Measurements from ENCODE around the gene TDRD9.

Gene TDRD9

DNA sequence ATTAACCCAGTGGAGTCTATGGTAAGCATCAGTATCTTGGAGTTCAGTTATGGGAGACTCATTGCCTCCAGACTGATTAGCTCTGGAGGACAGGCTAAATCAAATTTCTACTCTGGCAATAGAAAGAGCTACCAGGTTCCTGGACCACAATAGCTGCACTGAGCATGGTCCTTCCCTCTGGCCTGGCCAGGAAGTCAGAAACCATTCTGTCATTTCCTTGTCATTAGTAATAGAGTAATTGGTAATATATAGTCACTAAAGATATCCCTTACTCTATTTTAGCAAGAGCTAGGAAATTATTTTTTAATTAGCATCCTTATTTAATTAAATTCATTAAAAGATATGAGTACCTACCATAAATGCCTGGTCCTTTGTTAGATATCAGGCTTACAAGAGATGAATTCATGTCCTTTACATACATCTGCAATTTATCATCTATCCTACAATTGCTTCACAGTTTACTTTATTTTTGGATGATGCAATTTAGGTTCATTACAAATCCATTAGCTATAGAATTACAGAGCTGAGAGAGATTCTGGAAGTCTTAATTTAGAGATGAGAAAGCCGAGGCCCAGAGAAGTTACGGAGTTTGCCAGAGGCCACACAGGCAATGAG is 23.7 kb upstream of the TDRD9 start:
- H3K36me3 ChIP-seq (ENCODE audit: low read depth) = no peaks in the 10 kb centered on the region
- TF ChIP-seq, protein P1, sequence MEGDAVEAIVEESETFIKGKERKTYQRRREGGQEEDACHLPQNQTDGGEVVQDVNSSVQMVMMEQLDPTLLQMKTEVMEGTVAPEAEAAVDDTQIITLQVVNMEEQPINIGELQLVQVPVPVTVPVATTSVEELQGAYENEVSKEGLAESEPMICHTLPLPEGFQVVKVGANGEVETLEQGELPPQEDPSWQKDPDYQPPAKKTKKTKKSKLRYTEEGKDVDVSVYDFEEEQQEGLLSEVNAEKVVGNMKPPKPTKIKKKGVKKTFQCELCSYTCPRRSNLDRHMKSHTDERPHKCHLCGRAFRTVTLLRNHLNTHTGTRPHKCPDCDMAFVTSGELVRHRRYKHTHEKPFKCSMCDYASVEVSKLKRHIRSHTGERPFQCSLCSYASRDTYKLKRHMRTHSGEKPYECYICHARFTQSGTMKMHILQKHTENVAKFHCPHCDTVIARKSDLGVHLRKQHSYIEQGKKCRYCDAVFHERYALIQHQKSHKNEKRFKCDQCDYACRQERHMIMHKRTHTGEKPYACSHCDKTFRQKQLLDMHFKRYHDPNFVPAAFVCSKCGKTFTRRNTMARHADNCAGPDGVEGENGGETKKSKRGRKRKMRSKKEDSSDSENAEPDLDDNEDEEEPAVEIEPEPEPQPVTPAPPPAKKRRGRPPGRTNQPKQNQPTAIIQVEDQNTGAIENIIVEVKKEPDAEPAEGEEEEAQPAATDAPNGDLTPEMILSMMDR (IDR thresholded peaks at IDR 0.05; ENCODE audit: poor library complexity, severe bottlenecking) = no peak
- H3K27me3 ChIP-seq (ENCODE audit: insufficient read depth, poor library complexity, severe bottlenecking) = no peaks in the 10 kb centered on the region
- H3K4me3 ChIP-seq (ENCODE audit: severe bottlenecking) = no peak overlapping the region
- no peak for DNase-seq (ENCODE audit: low spot score)
- H3K4me1 ChIP-seq (ENCODE audit: insufficient read depth, poor library complexity, severe bottlenecking) = no peaks in the 10 kb centered on the region
- H3K9me3 ChIP-seq (ENCODE audit: severe bottlenecking) = no peaks in the 10 kb centered on the region
- H3K27ac ChIP-seq (ENCODE audit: poor library complexity, severe bottlenecking) = no peak overlapping the region
- no peak for ATAC-seq (ENCODE audit: low read depth)

DNA sequence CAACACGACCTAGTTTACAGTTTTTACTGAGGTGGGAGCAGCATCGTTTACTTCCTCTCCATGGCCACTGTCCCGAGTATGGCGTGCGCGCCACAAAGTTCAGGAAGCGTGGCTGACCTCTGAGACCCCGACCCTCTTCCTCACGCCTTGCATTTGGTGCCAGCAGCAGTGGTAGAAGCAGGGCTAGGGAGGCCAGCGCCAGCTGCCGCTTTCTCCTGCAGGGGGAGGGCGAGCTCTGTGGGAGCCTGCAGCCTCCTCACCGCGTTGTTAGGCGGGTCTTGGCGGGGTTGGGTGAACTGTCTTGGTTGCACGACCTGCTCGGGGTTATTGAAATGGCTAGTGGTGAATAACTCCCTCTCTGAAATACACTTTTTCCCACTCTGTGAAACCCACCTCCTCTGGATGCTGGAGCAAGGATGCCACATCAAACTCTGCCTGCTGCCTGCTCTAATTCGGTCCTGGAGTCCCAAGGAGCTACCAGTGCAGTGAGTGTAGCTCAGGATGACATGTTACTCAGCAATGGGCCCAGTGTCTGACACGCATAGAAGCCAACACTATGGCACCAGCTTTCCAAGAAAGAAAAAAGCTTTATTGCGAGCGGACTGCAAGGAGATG is 22.3 kb upstream of the TDRD9 start:
- no peaks in the 10 kb centered on the region for H3K27me3 ChIP-seq (ENCODE audit: insufficient read depth, poor library complexity, severe bottlenecking)
- no peaks in the 10 kb centered on the region for H3K36me3 ChIP-seq (ENCODE audit: low read depth)
- DNase-seq (ENCODE audit: low spot score) (no peak), ATAC-seq (ENCODE audit: low read depth) (no peak)
- H3K9me3 ChIP-seq (ENCODE audit: severe bottlenecking) = no peaks in the 10 kb centered on the region
- H3K4me1 ChIP-seq (ENCODE audit: insufficient read depth, poor library complexity, severe bottlenecking) = no peaks in the 10 kb centered on the region
- H3K27ac ChIP-seq (ENCODE audit: poor library complexity, severe bottlenecking) = no peak overlapping the region
- H3K4me3 ChIP-seq (ENCODE audit: severe bottlenecking) = no peak overlapping the region
- TF ChIP-seq, protein P1 (IDR thresholded peaks at IDR 0.05; ENCODE audit: poor library complexity, severe bottlenecking) = no peak

DNA sequence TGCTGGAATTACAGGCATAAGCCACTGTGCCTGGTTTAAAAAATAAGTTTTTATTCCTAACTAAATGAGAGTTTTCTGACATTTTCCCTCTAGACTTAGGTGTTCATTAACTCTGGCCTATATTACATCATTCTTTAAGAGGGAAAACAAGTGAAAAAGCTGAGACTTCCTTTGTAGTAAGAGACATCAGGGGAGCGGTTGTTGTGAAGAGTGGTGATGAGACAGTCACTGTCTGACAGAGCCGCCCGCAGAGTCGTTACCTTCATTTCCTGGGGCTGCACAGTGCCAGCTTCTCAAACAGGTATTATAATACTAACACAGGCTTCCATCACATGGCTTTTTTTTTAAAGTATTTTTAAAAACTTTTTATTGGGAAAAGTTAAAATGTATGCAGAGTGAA is 19.7 kb upstream of the TDRD9 start:
- Histone ChIP-seq H3K4me1 (ENCODE audit: insufficient read depth, poor library complexity, severe bottlenecking) (no peaks in the 10 kb centered on the region), H3K27me3 (ENCODE audit: insufficient read depth, poor library complexity, severe bottlenecking) (no peaks in the 10 kb centered on the region), H3K27ac (ENCODE audit: poor library complexity, severe bottlenecking) (no peak overlapping the region), H3K9me3 (ENCODE audit: severe bottlenecking) (no peaks in the 10 kb centered on the region), H3K36me3 (ENCODE audit: low read depth) (peaks cover 20% of the 10 kb centered on the region), H3K4me3 (ENCODE audit: severe bottlenecking) (no peak overlapping the region)
- DNase-seq (ENCODE audit: low spot score) = no peak
- no peak for ATAC-seq (ENCODE audit: low read depth)
- TF ChIP-seq, protein P1 (IDR thresholded peaks at IDR 0.05; ENCODE audit: poor library complexity, severe bottlenecking) = no peak

DNA sequence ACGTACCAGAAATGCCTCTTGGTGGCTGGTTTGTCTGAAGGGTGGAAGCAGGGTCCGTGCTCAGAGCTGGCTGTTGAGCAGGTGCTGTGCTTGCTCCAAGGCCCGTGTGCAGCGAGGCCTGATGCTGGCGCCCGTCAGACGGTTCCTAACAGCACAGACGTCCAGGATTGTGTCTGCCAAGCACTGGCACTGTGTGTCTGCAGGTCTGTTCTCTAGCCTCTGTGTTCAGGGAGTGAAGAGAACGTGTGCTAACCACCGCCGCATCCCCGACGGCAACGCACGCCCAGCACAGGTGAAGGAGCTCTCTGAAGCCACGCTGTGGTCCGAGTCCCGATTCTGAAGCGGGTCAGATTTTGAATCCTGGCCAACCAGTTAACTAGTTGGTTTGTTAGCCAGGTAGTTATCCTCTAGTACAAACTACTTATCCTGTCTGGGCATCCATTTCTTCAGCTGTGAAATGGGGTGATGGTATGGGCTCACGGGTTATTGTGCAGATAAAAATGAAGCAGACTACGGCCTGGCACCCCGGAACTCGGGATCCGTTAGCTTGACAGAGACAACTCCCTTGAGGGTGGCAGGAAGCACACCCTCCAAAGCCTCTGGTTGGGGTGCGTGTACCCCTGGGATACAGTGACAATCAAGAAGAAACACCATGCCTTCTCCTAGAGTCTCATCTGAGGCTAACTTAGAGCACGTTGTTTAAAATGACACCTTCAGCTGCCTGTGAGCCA is 18.6 kb upstream of the TDRD9 start:
- TF ChIP-seq, protein P1 (IDR thresholded peaks at IDR 0.05; ENCODE audit: poor library complexity, severe bottlenecking) = no peak

More for the DNA sequence above, 18.6 kb upstream of the TDRD9 start:
- H3K27me3 ChIP-seq (ENCODE audit: insufficient read depth, poor library complexity, severe bottlenecking) = no peaks in the 10 kb centered on the region
- no peak overlapping the region for H3K27ac ChIP-seq (ENCODE audit: poor library complexity, severe bottlenecking)
- no peaks in the 10 kb centered on the region for H3K9me3 ChIP-seq (ENCODE audit: severe bottlenecking)
- peaks cover 30% of the 10 kb centered on the region for H3K36me3 ChIP-seq (ENCODE audit: low read depth)
- ATAC-seq (ENCODE audit: low read depth) = no peak
- DNase-seq (ENCODE audit: low spot score) = no peak
- no peak overlapping the region for H3K4me3 ChIP-seq (ENCODE audit: severe bottlenecking)
- no peaks in the 10 kb centered on the region for H3K4me1 ChIP-seq (ENCODE audit: insufficient read depth, poor library complexity, severe bottlenecking)

Data from RWPE2 (cell line).